SK-N-SH (cell line): ENCODE measurements around the gene PRKN.

Experiments used
- CTCF ChIP-seq: fragments of 200-600 bp; sonication (generic); IDR thresholded peaks from 2 replicates; pipeline ENCODE4 v1.6.1; 2017; ENCODE audit warnings: antibody characterized with exemption, mild to moderate bottlenecking, moderate library complexity
- POLR2AphosphoS5 ChIP-seq: IDR thresholded peaks from 2 replicates; pipeline ENCODE4 v1.6.1; 2012; ENCODE audit warnings: low read depth, low read length
- SIN3A ChIP-seq: IDR thresholded peaks from 2 replicates; pipeline ENCODE4 v1.6.1; 2012; ENCODE audit warnings: low read depth, mild to moderate bottlenecking, low read length, moderate library complexity, borderline replicate concordance
- SMC3 ChIP-seq: IDR thresholded peaks from 2 replicates; pipeline ENCODE4 v1.6.1; 2012; ENCODE audit warnings: low read depth, low read length, improper control_type of control experiment
- TAF1 ChIP-seq: IDR thresholded peaks from 2 replicates; pipeline ENCODE4 v1.6.1; 2012; ENCODE audit warnings: low read depth, mild to moderate bottlenecking, low read length, moderate library complexity, borderline replicate concordance

- no peak for TF ChIP-seq SMC3
- TF ChIP-seq CTCF = no peak
- no peak for TF ChIP-seq TAF1
- no peak for TF ChIP-seq POLR2AphosphoS5
- no peak for TF ChIP-seq SIN3A
Observed at GRCh38 chr6:161437851-161438250, 1289.7 kb downstream of the PRKN start.
